Kasumi-1 (cell line): Measurements from ENCODE around the gene TMEM219.

ENCODE experiments used
- DNase-seq, 2 experiments: peaks; one replicate each; lab custom pipeline; 2025; lab: John Stamatoyannopoulos, UW

Gene TMEM219

GRCh38 chr16:29982560-29983419, 20.9 kb downstream of the TMEM219 start:
- DNase-seq = no peak

GRCh38 chr16:29983420-29984136, 21.7 kb downstream of the TMEM219 start:
- no peak for DNase-seq

GRCh38 chr16:29984137-29984763, 22.4 kb downstream of the TMEM219 start:
- DNase-seq = no peak

- DNase-seq = no peak
Observed at GRCh38 chr16:29984764-29985147, 22.9 kb downstream of the TMEM219 start.

GRCh38 chr16:29985271-29985811, 23.5 kb downstream of the TMEM219 start:
- no peak for DNase-seq

- no peak for DNase-seq
Observed at GRCh38 chr16:29986231-29986630, 24.4 kb downstream of the TMEM219 start.

GRCh38 chr16:29986931-29987330, 25.1 kb downstream of the TMEM219 start:
- no peak for DNase-seq

- no peak for DNase-seq
Observed at GRCh38 chr16:29987371-29988085, 25.6 kb downstream of the TMEM219 start.

GRCh38 chr16:29988346-29989075, 26.6 kb downstream of the TMEM219 start:
- no peak for DNase-seq

GRCh38 chr16:29989111-29989858, 27.4 kb downstream of the TMEM219 start:
- DNase-seq = no peak

GRCh38 chr16:29990034-29990433, 28.2 kb downstream of the TMEM219 start:
- no peak for DNase-seq

- no peak for DNase-seq
Observed at GRCh38 chr16:29990883-29991570, 29.1 kb downstream of the TMEM219 start.

GRCh38 chr16:29991571-29991904, 29.7 kb downstream of the TMEM219 start:
- no peak for DNase-seq

- no peak for DNase-seq
Observed at GRCh38 chr16:29992344-29992967, 30.6 kb downstream of the TMEM219 start.

- no peak for DNase-seq
Observed at GRCh38 chr16:29993191-29993902, 31.5 kb downstream of the TMEM219 start.

- no peak for DNase-seq
Observed at GRCh38 chr16:29993903-29994599, 32.2 kb downstream of the TMEM219 start.

- no peak for DNase-seq
Observed at GRCh38 chr16:29994600-29995323, 32.9 kb downstream of the TMEM219 start.
